HUES48 (cell line): ENCODE data around the gene ERI2.

ENCODE experiments used
- H3K27ac ChIP-seq: one replicate; pipeline ENCODE4 v1.7.0; 2013; ENCODE audit warnings: low read depth, low read length, inconsistent platforms
- H3K27me3 ChIP-seq: 2 replicates; pipeline ENCODE4 v1.6.1; 2013; ENCODE audit warnings: mild to moderate bottlenecking, low read length; ENCODE audit not compliant: control insufficient read depth, insufficient read depth
- H3K36me3 ChIP-seq: 2 replicates; pipeline ENCODE4 v1.6.1; 2013; ENCODE audit warnings: low read length; ENCODE audit not compliant: control insufficient read depth, insufficient read depth
- H3K4me1 ChIP-seq: 2 replicates; pipeline ENCODE4 v1.6.1; 2013; ENCODE audit warnings: mild to moderate bottlenecking, low read length; ENCODE audit not compliant: control insufficient read depth, insufficient read depth
- H3K4me3 ChIP-seq: 2 replicates; pipeline ENCODE4 v1.5.1; 2013; ENCODE audit warnings: mild to moderate bottlenecking, low read depth, low read length
- H3K9ac ChIP-seq: 2 replicates; pipeline ENCODE4 v1.6.1; 2013; ENCODE audit warnings: mild to moderate bottlenecking, low read depth, low read length, moderate library complexity
- H3K9me3 ChIP-seq: 2 replicates; pipeline ENCODE4 v1.6.1; 2013; ENCODE audit warnings: low read length; ENCODE audit not compliant: control insufficient read depth, insufficient read depth

ERI2 gene

DNA sequence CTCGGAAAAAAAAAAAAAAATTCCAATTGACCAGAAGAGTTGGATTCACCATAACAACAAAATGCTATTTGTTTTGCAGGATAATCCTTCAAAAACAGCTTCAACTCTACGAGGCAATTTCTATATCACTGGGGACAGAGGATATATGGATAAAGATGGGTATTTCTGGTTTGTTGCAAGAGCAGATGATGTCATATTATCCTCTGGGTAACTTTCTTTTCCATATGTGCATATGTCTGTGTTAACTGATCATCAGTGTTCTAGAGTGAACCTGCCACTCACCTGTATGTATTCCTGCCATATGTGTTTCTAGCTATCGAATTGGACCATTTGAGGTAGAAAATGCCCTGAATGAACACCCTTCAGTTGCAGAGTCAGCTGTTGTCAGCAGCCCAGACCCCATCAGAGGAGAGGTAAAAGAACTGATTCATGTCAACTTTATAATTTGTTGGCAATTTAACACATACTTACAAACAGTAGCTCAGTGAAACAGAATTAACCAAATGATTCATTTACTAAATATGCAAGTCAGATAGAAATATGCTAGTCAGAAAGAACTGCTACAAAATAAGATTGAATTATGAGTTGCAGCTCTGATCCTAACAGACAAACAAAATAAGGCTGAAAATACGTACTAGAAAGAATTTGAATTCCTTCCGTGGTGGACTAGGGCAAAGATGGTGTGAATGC, 14.2 kb downstream of the ERI2 start:
- Histone ChIP-seq H3K4me1 (peaks cover 14% of the 10 kb centered on the region), H3K27me3 (no peaks in the 10 kb centered on the region; the same call in 1 of the 2 replicates), H3K9me3 (no peaks in the 10 kb centered on the region), H3K36me3 (peaks cover 4% of the 10 kb centered on the region), H3K4me3 (no peak overlapping the region), H3K27ac (no peak overlapping the region), H3K9ac (no peak overlapping the region)

DNA sequence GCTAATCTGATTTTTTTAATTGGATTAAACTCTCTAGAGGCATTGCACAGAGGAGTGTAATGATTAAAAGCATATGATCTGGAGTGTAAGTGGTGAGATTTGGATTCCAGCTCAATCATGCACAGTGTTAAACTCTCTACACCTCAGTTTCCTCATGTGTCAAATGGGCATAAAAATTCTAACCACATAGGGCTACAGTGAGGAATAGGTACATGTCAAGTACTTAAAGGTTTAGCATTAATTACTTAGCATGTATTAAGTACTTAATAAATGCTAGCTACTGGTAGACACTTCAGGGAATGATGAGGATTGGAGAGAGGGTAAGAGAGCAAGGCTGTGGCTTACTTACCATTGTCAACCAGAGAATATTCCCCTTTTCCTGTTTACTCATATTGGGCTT, 17.1 kb downstream of the ERI2 start:
- H3K27me3 ChIP-seq, result no peaks in the 10 kb centered on the region; the same call in 1 of the 2 replicates
- H3K9ac ChIP-seq, result no peak overlapping the region

DNA sequence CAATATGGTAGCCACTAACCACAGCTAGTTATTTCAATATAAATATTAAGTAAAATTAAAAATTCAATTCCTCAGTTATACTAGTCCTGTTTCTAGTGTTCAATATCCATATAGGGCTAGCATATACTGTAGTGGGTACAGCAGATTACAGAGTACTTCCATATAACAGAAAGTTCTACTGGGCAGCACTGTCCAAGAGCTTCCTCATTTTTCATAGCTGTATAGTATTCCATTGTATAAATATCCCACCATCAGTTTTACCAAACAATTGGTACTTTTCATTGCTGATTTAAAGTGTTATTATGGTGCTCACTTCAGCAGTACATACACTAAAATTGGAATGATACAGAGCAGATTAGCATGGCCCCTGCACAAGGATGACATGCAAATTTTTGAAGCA, 22.1 kb downstream of the ERI2 start:
- no peak overlapping the region for H3K27ac ChIP-seq
- H3K4me1 ChIP-seq, result no peaks in the 10 kb centered on the region
- H3K4me3 ChIP-seq, result no peak overlapping the region
- no peaks in the 10 kb centered on the region for H3K27me3 ChIP-seq
- no peak overlapping the region for H3K9ac ChIP-seq
- H3K36me3 ChIP-seq, result no peaks in the 10 kb centered on the region
- no peaks in the 10 kb centered on the region for H3K9me3 ChIP-seq

More for the DNA sequence above, 17.1 kb downstream of the ERI2 start:
- H3K9me3 ChIP-seq, result no peaks in the 10 kb centered on the region
- no peak overlapping the region for H3K27ac ChIP-seq
- H3K36me3 ChIP-seq, result no peaks in the 10 kb centered on the region
- H3K4me1 ChIP-seq, result peaks cover 14% of the 10 kb centered on the region
- no peak overlapping the region for H3K4me3 ChIP-seq

DNA sequence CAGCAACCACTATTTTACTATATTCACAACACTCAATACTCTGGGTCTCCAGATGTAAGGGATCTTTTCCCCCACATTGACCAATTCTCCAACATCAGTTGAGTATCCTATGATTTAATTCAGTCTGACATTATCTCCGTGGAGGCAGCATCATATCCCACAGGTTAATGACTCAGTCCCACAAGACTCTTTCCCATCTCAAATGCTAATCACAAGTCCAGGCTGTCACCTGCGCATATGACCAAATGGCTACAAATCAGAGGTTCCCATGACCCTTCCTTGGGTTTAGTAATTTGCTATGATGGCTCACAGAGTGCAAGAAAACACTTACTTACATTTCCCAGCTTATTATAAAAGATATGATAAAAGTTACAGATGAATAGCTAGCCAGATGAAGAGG, 23.8 kb downstream of the ERI2 start:
- H3K36me3 ChIP-seq, result no peaks in the 10 kb centered on the region
- no peak overlapping the region for H3K4me3 ChIP-seq
- H3K27me3 ChIP-seq, result no peaks in the 10 kb centered on the region
- H3K9me3 ChIP-seq, result no peaks in the 10 kb centered on the region
- no peak overlapping the region for H3K9ac ChIP-seq
- H3K27ac ChIP-seq, result no peak overlapping the region
- no peaks in the 10 kb centered on the region for H3K4me1 ChIP-seq

DNA sequence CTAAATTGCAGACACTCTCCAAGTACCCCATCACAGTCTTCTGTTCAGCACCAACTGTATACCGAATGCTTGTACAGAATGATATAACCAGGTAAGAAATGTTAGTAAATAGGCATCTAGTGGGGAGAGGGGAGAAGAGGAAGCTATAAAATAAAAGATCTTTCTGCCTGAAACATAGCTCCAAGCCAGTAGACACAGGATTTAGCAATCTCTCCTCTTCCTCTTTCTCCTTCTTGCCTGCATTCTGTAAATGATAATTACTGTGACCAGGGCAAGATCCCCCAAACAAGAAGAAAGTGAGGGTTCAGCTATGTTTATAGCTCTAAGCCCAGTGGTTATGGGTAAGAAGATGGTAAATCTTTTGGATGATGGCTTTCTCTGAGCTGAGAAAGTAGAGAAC, 24.6 kb downstream of the ERI2 start:
- H3K4me3 ChIP-seq, result no peak overlapping the region
- H3K27ac ChIP-seq, result no peak overlapping the region

DNA sequence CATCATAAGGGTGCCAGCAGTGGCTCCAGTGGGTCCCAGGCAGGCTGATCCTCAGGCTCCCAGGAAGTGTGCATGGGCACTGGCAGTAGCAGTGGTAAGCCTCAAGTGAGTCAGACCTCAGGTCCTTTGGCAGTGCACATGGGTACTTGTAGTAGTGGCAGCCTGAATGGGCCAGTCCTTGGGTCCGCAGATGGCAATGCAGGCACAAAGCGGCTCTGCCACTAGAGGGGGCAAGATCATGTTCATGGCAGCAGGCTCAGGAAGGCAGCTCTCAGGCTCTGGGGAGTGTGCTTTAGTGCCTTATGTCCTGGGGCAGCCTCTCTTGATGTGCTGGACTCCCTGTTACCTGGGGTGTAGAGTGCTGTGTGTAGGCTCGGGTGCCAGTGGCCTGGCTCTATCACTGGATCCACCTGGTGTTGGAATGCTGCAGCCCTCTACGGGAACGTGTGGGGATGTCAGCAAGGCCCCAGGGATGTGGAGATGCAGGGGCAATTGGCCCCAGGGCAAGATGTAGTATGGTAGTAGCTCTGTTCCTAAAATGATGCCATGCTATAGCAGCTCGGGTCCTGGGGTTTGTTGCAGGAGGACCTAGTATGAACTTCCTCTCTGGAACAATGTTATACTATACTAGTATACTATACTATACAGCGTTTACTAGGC, 31.4 kb downstream of the ERI2 start:
- no peak overlapping the region for H3K27ac ChIP-seq
- no peaks in the 10 kb centered on the region for H3K9me3 ChIP-seq
- H3K9ac ChIP-seq, result no peak overlapping the region
- no peak overlapping the region for H3K4me3 ChIP-seq
- H3K36me3 ChIP-seq, result no peaks in the 10 kb centered on the region
- H3K4me1 ChIP-seq, result no peaks in the 10 kb centered on the region
- no peaks in the 10 kb centered on the region for H3K27me3 ChIP-seq

More for the DNA sequence above, 24.6 kb downstream of the ERI2 start:
- Histone ChIP-seq H3K9ac (no peak overlapping the region), H3K27me3 (no peaks in the 10 kb centered on the region), H3K4me1 (no peaks in the 10 kb centered on the region), H3K9me3 (no peaks in the 10 kb centered on the region), H3K36me3 (no peaks in the 10 kb centered on the region)

DNA sequence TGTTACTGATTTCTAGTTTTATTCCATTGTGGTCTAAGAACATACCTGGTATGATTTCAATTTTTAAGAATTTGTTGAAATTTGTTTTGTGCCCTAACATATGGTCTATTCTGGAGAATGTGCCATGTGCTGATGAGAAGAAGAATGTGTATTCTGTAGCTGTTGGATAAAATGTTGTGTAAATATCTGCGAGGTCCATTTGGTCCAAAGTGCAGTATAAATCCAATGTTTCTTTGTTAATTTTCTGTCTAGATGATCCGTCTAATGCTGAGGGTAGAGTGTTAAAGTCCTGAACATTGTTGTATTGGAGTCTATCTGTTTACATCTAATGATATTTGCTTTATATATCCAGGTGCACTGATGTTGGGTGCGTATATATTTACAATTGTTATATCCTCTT, 32.6 kb downstream of the ERI2 start:
- no peaks in the 10 kb centered on the region for H3K36me3 ChIP-seq
- no peaks in the 10 kb centered on the region for H3K27me3 ChIP-seq
- H3K4me3 ChIP-seq, result no peak overlapping the region
- no peak overlapping the region for H3K9ac ChIP-seq
- no peaks in the 10 kb centered on the region for H3K9me3 ChIP-seq
- no peak overlapping the region for H3K27ac ChIP-seq
- no peaks in the 10 kb centered on the region for H3K4me1 ChIP-seq

DNA sequence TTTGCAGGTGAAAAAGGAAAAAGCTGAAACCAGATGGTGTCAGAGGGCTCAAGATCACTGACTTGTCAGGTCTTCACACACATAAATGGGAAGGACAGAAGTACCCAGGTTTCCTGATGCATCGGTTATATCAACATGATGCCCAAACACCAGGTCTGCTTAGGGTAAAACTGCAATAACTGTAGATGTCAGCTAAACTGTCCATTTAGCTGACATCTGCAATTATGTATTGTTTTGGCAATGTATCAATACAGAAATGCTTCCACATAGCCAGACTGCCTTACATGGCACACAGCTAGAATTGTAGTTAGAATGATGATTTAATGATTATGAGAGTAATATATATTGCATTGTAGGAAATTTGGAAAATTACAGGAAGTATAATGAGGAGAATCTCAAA, 37.5 kb downstream of the ERI2 start:
- Histone ChIP-seq H3K27me3 (no peaks in the 10 kb centered on the region), H3K4me3 (no peak overlapping the region)

DNA sequence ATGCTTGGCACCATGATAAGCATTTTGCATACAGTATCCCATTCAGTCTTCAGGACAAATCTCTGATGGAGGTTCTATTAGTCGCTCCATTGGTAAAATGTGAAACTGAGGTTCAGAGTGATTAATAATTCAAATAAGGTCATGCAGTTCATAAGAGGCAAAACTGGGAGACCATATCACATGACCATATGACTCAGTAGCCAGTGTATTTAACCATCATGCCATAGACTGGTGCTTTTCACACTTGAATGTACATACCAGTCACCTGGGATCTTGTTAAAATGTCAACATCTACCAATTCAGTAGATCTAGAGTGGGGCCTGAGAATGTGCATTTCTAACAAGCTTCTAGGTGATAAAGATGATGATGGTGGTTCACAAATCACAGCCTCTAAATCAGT, 38.2 kb downstream of the ERI2 start:
- Histone ChIP-seq H3K4me3 (no peak overlapping the region), H3K9ac (no peak overlapping the region), H3K27ac (no peak overlapping the region), H3K36me3 (no peaks in the 10 kb centered on the region), H3K9me3 (no peaks in the 10 kb centered on the region), H3K4me1 (peaks cover 3% of the 10 kb centered on the region; the same call in 1 of the 2 replicates), H3K27me3 (no peaks in the 10 kb centered on the region)

More for the DNA sequence above, 37.5 kb downstream of the ERI2 start:
- no peak overlapping the region for H3K27ac ChIP-seq
- H3K36me3 ChIP-seq, result no peaks in the 10 kb centered on the region
- H3K4me1 ChIP-seq, result peaks cover 3% of the 10 kb centered on the region; the same call in 1 of the 2 replicates
- H3K9ac ChIP-seq, result no peak overlapping the region
- H3K9me3 ChIP-seq, result no peaks in the 10 kb centered on the region

DNA sequence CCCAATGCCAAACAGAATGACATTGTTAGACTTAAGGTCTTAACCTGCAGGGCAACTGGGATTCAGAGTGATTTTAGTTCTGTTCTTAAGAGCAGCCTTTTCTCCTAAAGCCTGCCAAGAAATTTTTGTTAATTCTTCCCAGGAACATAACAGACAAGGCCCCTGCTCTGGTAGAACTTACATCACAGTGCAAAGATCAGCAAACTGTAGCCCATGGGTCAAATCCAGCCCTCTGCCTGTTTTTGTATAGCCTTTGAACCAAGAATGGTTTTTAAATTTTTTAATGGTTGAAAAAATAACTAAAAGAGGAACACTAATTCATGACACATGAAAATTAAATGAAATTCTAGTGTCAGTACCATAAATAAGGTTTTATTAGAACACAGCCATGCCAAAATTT, 38.7 kb downstream of the ERI2 start:
- H3K4me3 ChIP-seq, result no peak overlapping the region
- no peaks in the 10 kb centered on the region for H3K9me3 ChIP-seq
- no peaks in the 10 kb centered on the region for H3K27me3 ChIP-seq
- no peak overlapping the region for H3K27ac ChIP-seq
- no peaks in the 10 kb centered on the region for H3K36me3 ChIP-seq
- H3K4me1 ChIP-seq, result peaks cover 3% of the 10 kb centered on the region; the same call in 1 of the 2 replicates
- no peak overlapping the region for H3K9ac ChIP-seq

DNA sequence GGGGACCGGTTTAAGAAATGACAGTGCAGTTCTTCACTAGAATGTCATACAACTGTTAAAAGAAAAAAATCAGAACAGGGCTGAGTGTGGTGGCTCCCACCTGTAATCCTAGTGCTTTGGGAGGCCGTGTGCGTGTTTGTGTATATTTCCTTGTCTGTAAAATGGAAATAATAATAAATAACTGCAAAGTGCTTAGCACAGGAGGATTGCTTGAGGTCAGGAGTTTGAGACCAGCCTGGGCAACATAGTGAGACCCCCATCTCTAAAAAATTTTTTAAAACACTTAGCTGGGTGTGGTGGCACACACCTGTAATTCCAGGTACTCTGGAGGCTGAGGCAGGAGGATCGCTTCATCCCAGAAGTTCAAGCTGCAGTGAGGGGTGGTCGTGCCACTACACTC, 40.0 kb downstream of the ERI2 start:
- Histone ChIP-seq H3K4me3 (no peak overlapping the region), H3K4me1 (peaks cover 3% of the 10 kb centered on the region; the same call in 1 of the 2 replicates), H3K27ac (no peak overlapping the region), H3K27me3 (no peaks in the 10 kb centered on the region), H3K9me3 (no peaks in the 10 kb centered on the region), H3K9ac (no peak overlapping the region), H3K36me3 (no peaks in the 10 kb centered on the region)
